CD4-positive, alpha-beta T cell treated with Interferon alpha-2 for 1 hour (primary cell): ENCODE data around the gene TUBA4B.
A peak's percentile ranks its signal among the peaks of the same experiment; 100 is the strongest.

ENCODE experiments used
- DNase-seq, 2 donors: peaks; one replicate each; pipeline ENCODE4 v3.0.0-alpha.2; 2020 to 2022

TUBA4B gene

GRCh38 chr2:219252900-219253752, at the start of gene TUBA4B:
Gene TUBA4B, plus strand, starts transcription at chr2:219253243. Its CDS starts 165 bp downstream, at chr2:219253408.
- DNase-seq, result peak; percentile 36 to 57

- DNase-seq, result no peak
Observed at GRCh38 chr2:219204425-219205164, 48.4 kb upstream of the TUBA4B start.

GRCh38 chr2:219205165-219205538, 47.9 kb upstream of the TUBA4B start:
- DNase-seq, result no peak

GRCh38 chr2:219205981-219206327, 47.1 kb upstream of the TUBA4B start:
- DNase-seq, result no peak

- DNase-seq, result peak; percentile 94 to 96
Observed at GRCh38 chr2:219206328-219207133, 46.5 kb upstream of the TUBA4B start, which contains the start of gene ZFAND2B. Gene ZFAND2B, plus strand, starts transcription at chr2:219206782. Its CDS starts 206 bp downstream, at chr2:219206988.

- DNase-seq, result no peak
Observed at GRCh38 chr2:219207134-219207883, 45.7 kb upstream of the TUBA4B start.

GRCh38 chr2:219207884-219208740, 44.9 kb upstream of the TUBA4B start:
- no peak for DNase-seq

GRCh38 chr2:219209236-219210195, 43.5 kb upstream of the TUBA4B start:
- DNase-seq, result no peak

GRCh38 chr2:219210196-219210885, 42.7 kb upstream of the TUBA4B start:
- no peak for DNase-seq

GRCh38 chr2:219210886-219211362, 42.1 kb upstream of the TUBA4B start:
- no peak for DNase-seq

- no peak for DNase-seq
Observed at GRCh38 chr2:219213026-219213415, 40.0 kb upstream of the TUBA4B start.

GRCh38 chr2:219213486-219214071, 39.5 kb upstream of the TUBA4B start:
- DNase-seq, result no peak

GRCh38 chr2:219214141-219214540, 38.9 kb upstream of the TUBA4B start:
- DNase-seq, result no peak

GRCh38 chr2:219214786-219215185, 38.3 kb upstream of the TUBA4B start:
- no peak for DNase-seq

- DNase-seq, result no peak
Observed at GRCh38 chr2:219215871-219216534, 37.0 kb upstream of the TUBA4B start.

- DNase-seq, result no peak
Observed at GRCh38 chr2:219216535-219216915, 36.5 kb upstream of the TUBA4B start.

- DNase-seq, result no peak
Observed at GRCh38 chr2:219218217-219218731, 34.8 kb upstream of the TUBA4B start.
